Globus pallidus (tissue), 1 donor: Measurements from ENCODE around the gene CBFA2T3.

ENCODE experiments used
- DNase-seq: peaks from one replicate; pipeline ENCODE4 v3.0.0-alpha.2; 2015; ENCODE audit warnings: low spot score

Gene CBFA2T3

DNA sequence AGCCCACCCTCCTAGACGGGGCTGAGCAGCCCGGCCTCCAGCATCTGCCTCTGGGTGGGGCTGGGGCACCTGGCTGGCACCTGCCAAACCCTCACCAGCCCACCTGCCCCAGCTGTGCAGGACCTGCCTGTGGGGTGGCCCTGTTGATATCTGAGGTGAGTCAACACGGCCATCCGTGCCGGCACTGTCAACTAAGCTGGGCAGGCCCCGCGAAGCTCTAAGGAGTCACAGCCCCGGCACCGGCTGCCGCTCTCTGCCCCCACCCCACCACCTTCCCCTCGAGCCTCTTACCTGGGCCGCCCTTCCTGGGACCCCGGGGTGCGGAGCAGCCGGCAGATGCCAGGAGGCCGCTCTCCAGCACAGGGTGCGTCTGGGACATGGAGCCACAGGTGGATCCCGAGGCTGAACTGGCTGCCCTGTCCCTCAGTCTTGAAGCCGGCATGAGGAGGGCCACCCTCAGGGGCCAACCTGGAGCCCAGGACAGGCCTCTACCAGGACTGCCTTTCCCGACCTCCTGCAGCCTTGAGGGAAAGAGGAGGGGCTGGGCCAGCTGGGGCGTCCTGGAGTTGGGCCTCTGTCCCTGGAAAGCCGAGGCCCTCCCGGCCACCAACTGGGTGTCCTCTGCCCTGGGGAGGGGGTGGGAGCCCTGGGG, 515 bp downstream of the CBFA2T3 start:
- no peak for DNase-seq

DNA sequence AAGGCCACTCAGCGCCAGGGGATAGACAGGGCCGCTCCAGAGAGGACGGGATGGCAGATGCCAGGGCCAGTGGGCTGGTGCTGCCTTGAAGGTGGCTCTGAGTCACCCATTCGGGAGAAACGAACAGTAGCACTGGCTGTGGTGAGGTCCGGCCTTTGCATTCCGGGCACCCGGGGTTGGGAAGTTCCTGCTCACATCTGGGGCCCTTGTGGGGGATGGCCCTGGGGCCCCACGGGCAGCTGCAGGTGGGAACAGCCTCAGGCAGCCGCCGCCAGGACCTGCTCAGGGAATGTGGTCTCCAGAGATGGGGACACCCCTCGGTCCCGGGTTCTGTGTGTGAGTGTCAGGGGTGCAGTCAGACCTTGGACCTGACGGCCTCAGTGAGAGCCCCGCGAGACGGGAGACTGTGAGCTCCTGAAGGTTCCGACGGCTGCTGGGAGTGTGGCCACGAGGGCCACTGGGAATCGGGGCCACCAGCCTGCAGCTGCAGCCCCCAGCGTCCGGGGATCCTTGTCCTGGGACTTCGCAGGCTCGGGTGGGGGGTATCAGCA, 1.4 kb downstream of the CBFA2T3 start:
- DNase-seq, result no peak

DNA sequence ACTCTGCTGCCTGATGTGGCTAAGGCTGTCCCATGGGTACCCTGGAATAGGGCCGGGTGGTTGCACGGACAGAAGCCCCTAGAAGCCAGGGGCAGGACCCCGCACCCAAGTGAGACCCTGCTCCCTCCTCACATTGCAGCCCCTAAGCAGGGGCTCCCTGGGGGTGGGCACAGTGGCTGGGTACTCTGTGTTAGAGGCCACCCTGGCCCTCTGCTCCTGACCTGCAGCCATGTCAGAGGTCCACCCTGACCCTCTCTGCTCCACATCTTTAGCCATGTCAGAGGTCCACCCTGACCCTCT, 2.1 kb downstream of the CBFA2T3 start:
- DNase-seq, result no peak

DNA sequence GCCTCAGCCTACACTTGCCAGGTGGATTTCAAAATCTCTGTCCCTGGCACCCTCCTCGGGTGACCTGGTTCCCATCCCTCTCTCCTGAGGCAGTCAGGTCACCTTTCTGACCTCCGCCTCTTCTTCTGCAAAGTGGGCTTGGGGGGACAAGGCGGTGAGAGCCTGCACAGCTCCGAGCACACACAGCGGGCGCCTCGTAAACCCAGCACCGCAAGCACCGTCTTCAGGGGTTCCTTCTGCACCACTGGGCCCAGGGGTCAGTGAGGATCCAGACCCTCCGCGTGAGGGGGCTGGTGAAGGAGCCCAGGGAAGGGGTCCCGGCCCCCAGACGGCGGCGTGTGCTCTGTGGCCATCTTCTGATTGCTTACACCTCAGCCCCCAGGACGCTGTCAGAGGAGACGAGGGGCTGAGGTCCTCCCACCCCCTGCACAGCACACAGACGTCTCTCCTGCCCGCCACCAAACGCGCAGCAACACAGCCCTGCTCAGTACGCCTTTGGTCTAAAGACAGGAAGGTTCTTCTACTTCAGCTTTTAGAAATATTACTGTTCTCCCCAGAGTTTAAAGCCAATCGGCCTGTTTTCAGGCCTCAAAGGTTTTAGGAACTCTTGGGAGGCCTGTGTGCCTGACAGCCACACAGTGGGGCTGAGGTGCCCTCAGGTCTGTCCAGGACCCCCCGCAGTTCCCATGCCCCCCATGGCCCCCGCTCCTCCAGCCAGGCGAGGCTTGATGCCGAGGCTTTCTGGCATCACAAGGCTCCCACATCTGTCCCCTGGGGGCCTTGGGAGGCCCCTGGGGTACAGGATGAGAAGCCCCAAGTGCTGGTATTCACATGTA, 2.7 kb downstream of the CBFA2T3 start:
- no peak for DNase-seq

DNA sequence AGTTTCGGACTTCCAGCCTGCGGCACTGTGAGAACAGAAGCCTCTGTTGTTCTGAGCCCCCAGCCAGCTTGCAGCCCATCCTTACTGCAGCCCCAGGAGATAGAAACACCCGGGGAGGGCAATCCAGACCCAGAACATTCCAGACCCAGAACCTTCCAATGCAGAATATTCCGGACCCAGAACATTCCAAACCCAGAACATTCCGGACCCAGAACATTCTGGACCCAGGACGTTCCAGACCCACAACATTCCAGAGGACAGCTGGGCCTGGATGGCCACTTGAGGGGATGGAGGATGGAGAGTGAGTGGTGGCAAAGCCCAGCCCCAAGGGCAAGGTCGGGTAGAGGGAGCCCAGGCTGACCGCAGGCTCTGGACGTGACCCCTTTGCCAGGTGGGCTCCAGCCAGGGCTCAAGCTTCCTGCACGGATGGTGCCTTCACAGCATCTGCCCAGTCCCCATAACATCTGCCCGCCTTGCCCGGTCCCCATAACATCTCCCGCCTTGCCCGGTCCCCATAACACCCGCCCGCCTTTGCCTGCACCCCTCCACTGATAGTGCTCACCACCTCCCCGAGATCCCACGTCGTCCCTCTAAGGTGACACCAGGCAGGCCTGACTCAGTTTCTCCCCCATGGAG, 3.5 kb downstream of the CBFA2T3 start:
- DNase-seq, result no peak

DNA sequence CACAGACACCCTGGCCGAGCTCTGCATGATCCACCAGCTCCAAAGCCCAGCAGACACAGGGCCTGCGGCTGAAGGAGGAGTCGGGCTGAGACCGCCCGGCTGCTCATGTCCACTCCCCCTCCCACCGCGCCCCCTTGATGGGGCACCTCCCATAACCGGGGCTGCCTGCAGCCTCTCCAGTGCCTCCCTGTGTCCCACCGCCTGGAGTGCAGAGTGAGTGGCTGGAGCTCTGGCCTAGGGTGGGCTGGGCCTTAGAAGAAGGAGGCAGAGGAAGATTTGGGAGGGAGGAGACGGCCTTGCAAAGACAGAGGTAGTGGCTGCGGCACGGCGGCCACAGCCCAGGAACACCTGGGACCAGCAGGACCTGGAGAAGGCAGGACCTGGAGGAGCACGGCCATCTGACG, 4.0 kb downstream of the CBFA2T3 start:
- DNase-seq, result no peak

DNA sequence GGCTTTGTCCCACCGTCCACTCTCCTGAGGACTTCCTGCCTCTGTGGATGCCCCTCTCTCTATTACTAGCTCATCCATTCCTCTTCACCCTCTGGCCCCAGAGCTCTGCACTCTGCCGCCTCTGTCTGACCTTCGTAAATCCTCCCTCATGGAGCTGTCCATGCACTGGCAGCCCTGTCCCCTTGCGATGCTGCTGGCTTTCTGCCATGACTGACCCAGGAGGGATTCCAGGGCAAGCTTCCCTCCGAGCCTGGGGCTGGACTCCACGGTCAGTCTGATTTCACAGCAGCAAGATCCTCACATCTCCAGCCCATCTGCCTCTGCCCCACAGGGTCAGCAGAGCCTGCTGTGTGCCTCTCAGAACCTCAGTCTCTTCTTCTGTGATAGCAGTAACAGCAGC, 4.7 kb downstream of the CBFA2T3 start:
- no peak for DNase-seq

DNA sequence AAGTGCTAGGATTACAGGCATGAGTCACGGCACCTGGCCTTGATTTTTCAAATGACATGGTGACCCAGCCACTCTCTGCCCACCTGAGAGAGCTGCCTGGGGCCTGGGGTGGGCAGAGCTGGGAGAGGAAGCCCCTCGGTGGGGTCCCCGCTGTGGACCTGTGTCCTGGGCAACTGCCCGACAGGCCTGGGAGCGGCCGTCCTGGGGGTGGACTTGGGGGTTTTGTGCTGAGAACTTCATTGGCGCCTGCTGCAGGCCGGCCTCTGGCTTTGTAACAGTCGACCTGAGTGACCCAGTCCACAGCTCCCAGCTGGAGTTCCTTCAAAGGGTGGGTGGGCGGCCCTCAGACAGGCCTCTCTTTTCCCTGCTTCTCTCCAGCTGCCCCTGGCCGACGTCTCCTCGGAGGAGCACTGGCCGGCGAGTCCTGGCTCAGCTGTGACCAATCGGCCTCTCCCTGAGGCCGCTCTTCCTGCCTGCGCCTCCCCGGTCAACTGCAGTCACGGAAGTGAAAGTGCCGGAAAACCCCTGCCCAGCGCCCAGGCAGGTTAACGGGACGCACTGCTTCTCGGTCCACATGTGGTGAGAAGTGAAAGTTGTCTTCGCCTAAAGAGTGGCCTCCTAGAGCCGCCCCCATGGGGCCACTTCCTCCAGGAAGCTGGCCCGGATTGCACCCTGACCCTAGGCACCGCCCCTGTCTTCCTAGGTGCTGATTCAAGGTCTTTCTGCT, 5.5 kb downstream of the CBFA2T3 start:
- DNase-seq, result peak; percentile 18

DNA sequence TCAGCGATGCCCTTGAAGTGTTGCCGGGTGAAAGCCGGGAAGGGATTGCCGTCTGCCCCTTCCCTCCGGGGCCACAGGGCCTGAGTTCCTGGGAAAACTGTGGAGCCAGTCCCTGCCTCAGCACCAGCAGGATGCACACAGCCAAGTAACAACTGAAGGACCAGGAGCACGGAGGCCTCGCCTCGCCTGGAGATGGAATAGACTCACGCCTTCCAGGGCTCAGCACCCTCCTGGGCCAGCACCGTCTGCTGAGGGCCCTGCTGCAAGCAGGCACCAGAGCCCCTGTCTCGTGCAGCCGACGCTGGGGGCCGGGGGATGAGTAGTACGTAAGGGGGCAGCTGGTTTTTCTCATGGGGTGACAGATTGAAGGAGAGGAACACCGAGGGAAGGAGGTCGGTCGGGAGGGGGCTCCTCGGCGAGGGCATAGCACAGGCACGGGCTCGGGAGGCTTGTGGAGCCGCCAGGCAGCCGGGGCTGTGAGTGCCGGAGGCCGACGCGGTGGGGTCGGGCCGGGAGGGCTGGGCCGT, 6.4 kb downstream of the CBFA2T3 start:
- DNase-seq, result no peak

DNA sequence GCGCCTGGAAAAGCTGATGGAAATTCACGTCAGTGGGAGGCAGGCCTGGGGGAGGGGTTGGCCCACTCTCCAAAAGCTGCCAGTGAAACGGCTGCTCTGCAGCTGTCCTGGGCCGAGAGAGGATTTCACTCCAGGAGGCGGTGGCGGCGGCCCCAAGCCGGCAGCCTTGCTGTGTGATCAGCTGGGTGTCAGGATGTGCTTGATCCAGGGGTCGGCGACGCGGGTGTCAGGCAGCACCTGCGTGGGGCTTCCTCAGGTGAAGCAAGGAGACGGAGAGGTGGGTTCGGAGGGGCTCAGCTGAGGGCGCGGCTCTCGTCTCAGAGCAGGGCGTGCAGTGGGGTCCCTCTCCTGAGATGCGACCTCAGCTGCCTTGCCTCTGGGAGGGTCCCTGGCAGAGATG, 7.0 kb downstream of the CBFA2T3 start:
- no peak for DNase-seq

DNA sequence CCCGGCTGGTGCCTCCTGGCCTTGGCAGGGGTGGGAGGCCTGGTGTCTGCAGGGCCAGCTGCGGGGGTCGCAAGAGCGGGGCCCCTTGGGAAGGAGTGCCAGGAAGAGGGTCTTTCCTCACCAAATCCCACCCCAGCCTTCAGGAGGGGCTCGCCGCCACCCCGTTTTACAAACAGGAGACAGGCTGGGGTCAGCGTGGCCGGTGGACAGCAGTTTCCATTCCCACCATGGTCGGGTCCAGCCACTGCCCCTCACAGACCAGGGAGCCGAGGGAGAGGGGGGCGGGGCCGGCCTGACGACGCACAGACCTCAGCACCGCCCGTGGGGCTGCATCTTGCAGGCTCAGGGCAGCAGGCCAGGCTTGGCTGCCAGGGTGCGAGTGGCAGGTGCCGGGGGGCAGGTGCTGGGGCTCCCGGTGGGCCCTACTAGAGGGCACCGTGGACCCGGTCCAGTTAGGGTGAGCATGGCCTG, 7.6 kb downstream of the CBFA2T3 start:
- DNase-seq, result no peak

DNA sequence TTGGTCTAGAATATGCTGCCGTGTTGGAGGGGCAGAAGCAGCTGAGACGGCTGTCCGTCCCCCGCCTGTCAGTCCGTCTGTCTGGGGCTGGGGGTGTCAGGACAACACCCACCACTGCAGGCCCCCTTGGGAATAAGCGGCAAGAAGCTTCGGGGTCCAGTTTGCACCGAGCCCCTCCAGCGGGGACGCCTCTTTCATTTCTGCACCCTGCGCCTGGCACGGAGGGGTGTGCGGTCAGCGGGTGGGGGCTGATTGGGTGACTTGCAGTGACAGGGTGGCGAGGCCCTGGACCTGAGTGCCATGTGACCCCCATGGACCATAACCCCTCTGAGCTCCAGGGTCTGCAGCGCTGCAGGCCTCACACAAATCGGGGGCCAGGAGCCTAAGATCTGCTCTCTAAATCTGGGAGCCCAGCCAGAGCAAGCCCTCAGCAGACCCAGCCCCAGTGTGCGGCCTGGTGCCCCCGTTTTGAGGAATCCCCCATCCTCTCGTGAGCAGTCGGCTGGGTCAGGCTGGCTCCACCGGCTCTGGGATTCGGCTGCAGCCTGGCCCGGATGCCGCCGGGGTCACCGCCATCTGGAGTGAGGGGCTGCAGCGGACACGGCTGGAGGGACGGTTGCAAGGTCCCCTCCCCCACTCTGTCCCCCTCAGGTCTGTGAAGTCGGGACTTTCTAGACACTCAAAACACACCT, 8.3 kb downstream of the CBFA2T3 start:
- DNase-seq, result no peak

DNA sequence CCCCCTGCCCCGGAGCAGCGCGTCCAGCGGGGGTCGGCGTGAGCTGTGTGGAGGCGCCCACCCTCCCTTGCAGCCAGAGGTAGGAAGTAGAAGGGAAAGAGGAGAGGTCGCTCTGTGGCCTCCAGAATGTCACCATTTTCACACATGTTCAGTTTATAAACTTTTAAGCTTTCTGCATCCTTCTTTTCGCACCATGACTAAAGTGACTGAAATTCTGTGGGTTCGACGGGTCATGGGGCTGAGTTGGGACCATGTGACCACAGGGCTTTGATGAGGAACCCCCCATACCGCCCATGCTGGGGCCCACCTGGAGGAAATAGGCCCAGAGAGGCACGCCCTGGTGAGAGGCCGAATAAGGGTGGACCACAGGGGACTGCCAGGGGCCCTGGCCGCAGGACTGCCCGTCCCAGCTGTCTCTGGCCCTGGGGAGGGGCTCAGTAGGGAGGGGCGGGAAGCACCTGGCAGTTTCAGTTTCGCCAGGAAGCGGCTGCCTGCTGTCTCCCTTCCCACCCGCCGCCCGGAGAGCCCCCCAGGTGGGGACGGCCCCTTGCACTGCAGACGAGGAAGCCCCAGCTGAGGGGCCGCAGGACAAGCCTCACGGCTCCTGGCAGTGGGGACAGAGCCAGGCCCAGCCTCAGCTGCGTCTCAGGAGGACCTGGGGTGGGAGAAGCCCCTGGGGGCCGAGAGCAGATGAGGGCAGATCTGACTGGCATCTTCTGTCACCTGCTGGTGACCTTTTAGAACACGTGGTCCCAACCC, 9.0 kb downstream of the CBFA2T3 start:
- no peak for DNase-seq

DNA sequence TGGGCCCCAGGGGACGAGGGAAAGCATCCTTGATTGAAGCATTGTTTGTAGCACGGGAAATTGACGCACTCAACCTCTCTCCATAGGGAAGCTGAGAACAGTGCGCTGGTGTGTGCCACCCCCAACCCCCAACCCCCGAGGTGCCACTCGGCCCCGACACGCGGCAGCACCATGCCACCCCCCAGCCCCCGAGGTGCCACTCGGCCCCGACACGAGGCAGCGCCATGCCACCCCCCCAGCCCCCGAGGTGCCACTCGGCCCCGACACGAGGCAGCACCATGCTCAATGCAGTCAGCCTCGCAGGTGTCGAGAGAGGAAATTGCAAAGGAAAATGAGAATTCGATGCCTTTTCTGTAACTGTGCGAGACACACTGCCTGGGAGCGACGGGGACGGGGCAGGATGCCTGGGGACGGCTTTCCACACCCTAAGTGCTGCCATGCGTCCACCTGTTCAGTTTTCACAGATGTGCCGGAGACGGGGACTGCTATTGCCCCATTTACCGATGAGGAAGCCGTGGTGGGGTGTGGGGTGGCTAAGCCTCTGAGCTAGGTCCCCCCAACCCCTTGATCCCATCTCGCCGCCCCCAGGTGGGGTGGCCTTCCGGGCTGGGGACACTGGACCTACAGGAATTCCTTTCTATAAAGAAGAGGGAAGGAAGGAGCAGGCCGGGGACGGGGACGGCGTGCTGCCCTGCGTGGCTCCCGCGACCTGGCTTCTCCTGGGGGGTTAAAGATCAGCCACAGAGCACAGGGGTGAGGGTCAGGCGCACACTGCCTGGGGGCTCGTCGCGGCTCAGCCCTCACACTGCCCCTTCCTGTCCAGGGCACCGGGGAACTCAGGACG, 9.8 kb downstream of the CBFA2T3 start:
- DNase-seq, result no peak

DNA sequence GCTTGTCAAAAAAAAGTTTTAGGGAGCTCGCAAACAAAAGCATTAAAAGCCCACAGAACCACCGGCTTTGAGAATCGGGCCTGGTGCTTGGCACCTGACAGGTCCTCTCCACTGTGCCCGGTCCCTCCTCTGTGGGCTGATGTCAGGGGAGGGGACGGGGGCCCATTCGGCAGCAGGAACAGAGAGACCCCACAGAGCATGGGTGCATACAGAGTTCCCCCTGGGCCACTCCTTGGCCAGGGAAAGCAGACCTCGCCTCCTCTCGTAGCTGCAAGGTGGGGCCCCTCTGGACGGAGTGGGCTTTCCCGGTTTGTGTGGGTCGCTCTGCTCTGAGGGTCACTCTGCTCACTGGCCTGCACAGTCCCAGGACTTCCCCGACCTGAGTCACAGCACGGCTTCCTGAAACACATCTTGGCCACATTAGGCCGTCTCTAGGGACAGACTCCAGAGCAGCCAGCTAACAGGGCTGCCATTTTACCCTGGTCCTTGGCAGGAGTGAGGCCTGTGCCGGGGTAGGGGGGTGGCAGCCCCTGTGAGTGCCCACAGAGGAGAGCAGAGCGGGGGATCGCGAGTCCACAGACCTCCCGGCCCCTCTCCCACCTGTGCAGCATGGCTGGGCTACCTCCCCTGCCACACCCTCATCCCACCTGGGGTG, 11.1 kb downstream of the CBFA2T3 start:
- no peak for DNase-seq

DNA sequence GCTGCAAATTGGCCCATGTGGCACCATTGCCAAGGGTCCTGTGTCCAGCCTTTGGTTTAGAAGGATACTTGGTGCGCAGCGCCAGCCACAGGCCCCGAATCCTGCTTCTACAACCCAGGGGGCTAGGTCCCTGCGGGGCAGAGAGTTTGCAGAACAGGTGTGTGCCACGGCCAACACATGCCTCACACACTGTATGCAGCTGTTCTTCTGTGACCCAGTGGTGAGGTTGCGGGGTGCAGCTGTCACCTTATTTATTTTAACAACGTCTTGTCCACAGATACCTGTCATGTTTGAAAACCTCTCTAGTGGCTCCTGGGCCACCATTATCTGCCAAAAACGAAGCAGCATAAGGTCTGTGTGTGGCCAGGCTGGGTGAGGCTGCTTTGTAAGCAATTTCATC, 11.6 kb downstream of the CBFA2T3 start:
- no peak for DNase-seq

DNA sequence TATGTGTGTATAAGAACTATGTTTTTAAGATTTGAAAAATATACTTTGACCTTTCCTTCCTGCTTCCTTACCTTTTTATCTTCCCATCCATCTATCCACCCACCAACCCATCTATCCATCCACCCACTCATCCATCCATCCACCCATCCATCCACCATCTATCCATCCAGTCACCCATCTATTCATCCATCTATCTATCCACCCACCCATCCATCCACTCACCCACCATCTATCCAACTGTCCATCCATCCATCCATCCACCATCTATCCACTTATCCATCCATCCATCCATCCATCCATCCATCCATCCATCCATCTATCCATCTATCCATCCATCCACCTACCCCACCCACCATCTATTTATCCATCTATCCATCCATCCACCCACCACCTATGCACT, 12.4 kb downstream of the CBFA2T3 start:
- DNase-seq, result no peak

DNA sequence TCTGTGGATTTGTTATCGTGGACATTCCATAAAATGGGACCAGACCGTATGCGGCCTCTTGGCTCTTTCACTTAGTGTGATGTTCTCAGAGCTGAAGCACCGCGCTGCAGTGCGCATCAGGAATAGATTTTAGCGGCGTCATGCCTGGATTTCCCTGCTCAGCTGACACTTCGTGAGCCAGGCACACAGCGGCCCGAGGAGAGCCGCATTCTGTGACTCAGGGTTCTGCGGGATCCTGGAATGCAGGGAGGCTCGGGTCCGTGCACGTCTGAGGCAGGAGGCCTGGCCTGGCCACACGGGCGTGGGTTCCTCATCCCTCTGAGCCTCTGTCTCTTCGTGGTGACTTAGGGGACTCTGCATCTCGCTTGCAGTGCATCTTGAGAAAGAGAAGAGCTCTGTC, 13.4 kb downstream of the CBFA2T3 start:
- DNase-seq, result no peak

DNA sequence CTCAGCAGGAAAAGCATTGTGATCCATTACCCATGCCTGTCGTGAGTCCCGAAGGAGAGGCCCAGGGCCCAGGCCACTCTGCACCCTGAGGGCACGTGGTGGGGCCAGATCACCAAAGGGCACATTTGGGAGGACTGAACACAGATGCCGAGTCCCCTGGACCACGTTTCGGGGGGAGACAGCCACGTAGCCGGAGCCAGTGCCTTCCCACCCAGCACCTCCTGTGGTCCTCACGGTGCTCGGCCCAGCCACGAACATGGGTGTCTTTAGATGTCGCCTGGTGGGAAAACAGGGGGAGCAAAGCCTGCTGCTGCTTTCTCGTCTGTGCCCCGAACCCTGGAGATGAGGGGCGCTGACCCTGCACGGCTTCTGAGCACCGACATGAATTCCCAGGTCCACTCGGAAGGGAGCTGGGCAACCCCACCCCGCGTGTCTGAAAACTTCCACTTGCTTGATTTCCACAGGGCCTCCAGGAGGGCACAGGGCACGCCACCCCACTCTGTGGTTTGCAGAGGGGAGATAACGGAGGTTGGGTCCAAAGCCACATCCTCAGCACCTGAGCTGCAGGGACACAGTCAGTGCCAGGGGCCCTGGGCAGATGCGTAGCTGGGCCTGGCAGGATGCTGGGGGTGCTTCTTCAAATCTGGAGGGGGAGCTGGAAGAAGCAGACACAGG, 14.4 kb downstream of the CBFA2T3 start:
- DNase-seq, result no peak
